Nephron (organoid): Measurements from ENCODE around the gene HLX.

ENCODE experiments used
- H3K27ac Mint-ChIP-seq, 3 experiments: 2 replicates each; pipeline ENCODE4 v1.8.0; 2020; ENCODE audit warnings: mixed read lengths in 3 of 3, mild to moderate bottlenecking in 2 of 3, moderate library complexity in 1 of 3
- H3K27me3 Mint-ChIP-seq: 2 replicates; pipeline ENCODE4 v1.8.0; 2021; ENCODE audit warnings: low read depth, mild to moderate bottlenecking, moderate library complexity, mixed read lengths
- H3K36me3 Mint-ChIP-seq: 2 replicates; pipeline ENCODE4 v1.8.0; 2020; ENCODE audit warnings: low read depth, mixed read lengths
- H3K4me1 Mint-ChIP-seq: 2 replicates; pipeline ENCODE4 v1.8.0; 2020; ENCODE audit warnings: mixed read lengths
- H3K4me3 Mint-ChIP-seq, 3 experiments: 2 replicates each; pipeline ENCODE4 v1.8.0; 2020; ENCODE audit warnings: mild to moderate bottlenecking in 3 of 3, mixed read lengths in 3 of 3, moderate library complexity in 2 of 3
- H3K9me3 Mint-ChIP-seq: 2 replicates; pipeline ENCODE4 v1.8.0; 2020; ENCODE audit warnings: mixed read lengths
- TF ChIP-seq, protein P1 (sequence below), 3 experiments: fragments of 200-600 bp; sonication (generic); IDR thresholded peaks; one replicate each; pipeline ENCODE4 v1.5.0; 2021; ENCODE audit warnings: antibody characterized with exemption in 3 of 3; ENCODE audit not compliant: unreplicated experiment in 3 of 3

The HLX gene

DNA sequence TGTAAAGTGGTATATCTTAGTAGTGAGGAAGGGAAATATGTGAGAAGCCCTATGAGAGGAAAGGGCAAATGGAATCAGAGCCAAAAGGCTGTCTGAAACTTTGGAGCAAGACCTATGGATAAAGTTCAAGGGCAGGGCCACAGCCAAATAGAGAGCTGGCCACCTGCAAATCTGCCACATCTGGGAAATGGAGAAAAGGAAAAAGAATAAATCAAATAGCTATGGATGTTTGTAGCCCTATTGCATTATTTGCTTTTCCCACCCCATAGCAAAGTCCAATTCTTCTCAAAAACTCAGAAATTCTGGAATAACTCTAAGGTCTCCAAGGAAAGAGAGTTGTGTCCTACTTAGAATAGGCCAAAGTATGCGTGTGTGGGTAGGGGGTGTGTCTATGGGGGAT, 4.0 kb upstream of the HLX start:
- Mint-ChIP-seq H3K4me3 (peak overlapping the region in 1 of 3 experiments; percentile 20), H3K36me3 (no peaks in the 10 kb centered on the region), H3K27ac (no peak overlapping the region), H3K4me1 (peaks cover 30% of the 10 kb centered on the region), H3K27me3 (peaks cover 92% of the 10 kb centered on the region), H3K9me3 (no peaks in the 10 kb centered on the region)
- TF ChIP-seq, protein P1, sequence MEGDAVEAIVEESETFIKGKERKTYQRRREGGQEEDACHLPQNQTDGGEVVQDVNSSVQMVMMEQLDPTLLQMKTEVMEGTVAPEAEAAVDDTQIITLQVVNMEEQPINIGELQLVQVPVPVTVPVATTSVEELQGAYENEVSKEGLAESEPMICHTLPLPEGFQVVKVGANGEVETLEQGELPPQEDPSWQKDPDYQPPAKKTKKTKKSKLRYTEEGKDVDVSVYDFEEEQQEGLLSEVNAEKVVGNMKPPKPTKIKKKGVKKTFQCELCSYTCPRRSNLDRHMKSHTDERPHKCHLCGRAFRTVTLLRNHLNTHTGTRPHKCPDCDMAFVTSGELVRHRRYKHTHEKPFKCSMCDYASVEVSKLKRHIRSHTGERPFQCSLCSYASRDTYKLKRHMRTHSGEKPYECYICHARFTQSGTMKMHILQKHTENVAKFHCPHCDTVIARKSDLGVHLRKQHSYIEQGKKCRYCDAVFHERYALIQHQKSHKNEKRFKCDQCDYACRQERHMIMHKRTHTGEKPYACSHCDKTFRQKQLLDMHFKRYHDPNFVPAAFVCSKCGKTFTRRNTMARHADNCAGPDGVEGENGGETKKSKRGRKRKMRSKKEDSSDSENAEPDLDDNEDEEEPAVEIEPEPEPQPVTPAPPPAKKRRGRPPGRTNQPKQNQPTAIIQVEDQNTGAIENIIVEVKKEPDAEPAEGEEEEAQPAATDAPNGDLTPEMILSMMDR (IDR thresholded peaks at IDR 0.05; ENCODE audit: unreplicated experiment in 3 of 3) = no peak

- H3K27ac Mint-ChIP-seq = peak overlapping the region in 1 of 3 experiments; percentile 5
- H3K9me3 Mint-ChIP-seq = no peaks in the 10 kb centered on the region
- no peaks in the 10 kb centered on the region for H3K36me3 Mint-ChIP-seq
- TF ChIP-seq, protein P1 (IDR thresholded peaks at IDR 0.05; ENCODE audit: unreplicated experiment in 3 of 3) = no peak
- H3K4me1 Mint-ChIP-seq = peaks cover 39% of the 10 kb centered on the region
- H3K27me3 Mint-ChIP-seq = peaks cover 97% of the 10 kb centered on the region
- peak overlapping the region; percentile 57 to 92 (median 85) for H3K4me3 Mint-ChIP-seq
These were observed 2.5 kb upstream of the HLX start for GRCh38 chr1:220876511-220877376.

- Mint-ChIP-seq H3K4me3 (peak overlapping the region; percentile 57 to 92 (median 85)), H3K27ac (no peak overlapping the region), H3K36me3 (no peaks in the 10 kb centered on the region), H3K4me1 (peaks cover 45% of the 10 kb centered on the region), H3K27me3 (peaks cover 97% of the 10 kb centered on the region), H3K9me3 (peaks cover 6% of the 10 kb centered on the region)
- TF ChIP-seq, protein P1 (IDR thresholded peaks at IDR 0.05; ENCODE audit: unreplicated experiment in 3 of 3) = no peak
These were observed 1.7 kb upstream of the HLX start for GRCh38 chr1:220877377-220878095.

GRCh38 chr1:220878191-220879075, 810 bp upstream of the HLX start:
- H3K4me3 Mint-ChIP-seq = peak overlapping the region; percentile 85 to 92 (median 90)
- H3K27ac Mint-ChIP-seq = peak overlapping the region in 1 of 3 experiments; percentile 70
- H3K9me3 Mint-ChIP-seq = peaks cover 6% of the 10 kb centered on the region
- TF ChIP-seq, protein P1 (IDR thresholded peaks at IDR 0.05; ENCODE audit: unreplicated experiment in 3 of 3) = no peak
- H3K27me3 Mint-ChIP-seq = peaks cover 97% of the 10 kb centered on the region
- H3K4me1 Mint-ChIP-seq = peaks cover 49% of the 10 kb centered on the region
- H3K36me3 Mint-ChIP-seq = no peaks in the 10 kb centered on the region

DNA sequence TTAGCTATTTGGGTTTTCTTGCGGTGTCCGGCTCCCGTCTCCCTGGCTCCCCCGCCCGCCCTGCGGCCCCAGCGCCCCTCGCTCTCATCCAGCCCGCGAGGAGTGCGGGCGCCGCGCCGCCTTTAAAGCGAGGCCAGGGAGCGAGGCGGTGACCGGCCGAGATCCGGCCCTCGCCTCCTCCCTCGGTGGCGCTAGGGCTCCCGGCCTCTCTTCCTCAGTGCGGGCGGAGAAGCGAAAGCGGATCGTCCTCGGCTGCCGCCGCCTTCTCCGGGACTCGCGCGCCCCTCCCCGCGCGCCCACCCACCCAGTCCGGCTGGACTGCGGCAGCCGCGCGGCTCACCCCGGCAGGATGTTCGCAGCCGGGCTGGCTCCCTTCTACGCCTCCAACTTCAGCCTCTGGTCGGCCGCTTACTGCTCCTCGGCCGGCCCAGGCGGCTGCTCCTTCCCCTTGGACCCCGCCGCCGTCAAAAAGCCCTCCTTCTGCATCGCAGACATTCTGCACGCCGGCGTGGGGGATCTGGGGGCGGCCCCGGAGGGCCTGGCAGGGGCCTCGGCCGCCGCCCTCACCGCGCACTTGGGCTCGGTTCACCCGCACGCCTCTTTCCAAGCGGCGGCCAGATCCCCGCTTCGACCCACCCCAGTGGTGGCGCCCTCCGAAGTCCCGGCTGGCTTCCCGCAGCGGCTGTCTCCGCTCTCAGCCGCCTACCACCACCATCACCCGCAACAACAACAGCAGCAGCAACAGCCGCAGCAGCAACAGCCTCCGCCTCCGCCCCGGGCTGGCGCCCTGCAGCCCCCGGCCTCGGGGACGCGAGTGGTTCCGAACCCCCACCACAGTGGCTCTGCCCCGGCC, 492 bp downstream of the HLX start:
- TF ChIP-seq, protein P1 (IDR thresholded peaks at IDR 0.05; ENCODE audit: unreplicated experiment in 3 of 3) = no peak
- H3K36me3 Mint-ChIP-seq = no peaks in the 10 kb centered on the region
- H3K4me1 Mint-ChIP-seq = peaks cover 52% of the 10 kb centered on the region
- H3K4me3 Mint-ChIP-seq = peak overlapping the region; percentile 85 to 92 (median 90)
- H3K27me3 Mint-ChIP-seq = peaks cover 97% of the 10 kb centered on the region
- H3K9me3 Mint-ChIP-seq = peaks cover 6% of the 10 kb centered on the region
- H3K27ac Mint-ChIP-seq = peak overlapping the region in 1 of 3 experiments; percentile 70
